HepG2 (cell line): ENCODE measurements around the gene ING2. TPM values are rescaled to one million over a fixed set of nuclear protein-coding genes. Genes with fewer than 3 reads are reported as not detected.

Source experiments
- AFF4 ChIP-seq: sonication (generic); formaldehyde crosslinking; IDR thresholded peaks from 2 replicates; pipeline ENCODE4 v1.4.0; 2020; ENCODE audit warnings: missing genetic modification reagents
- CEBPG ChIP-seq: IDR thresholded peaks from 2 replicates; pipeline ENCODE4 v1.6.1; 2016
- GPN1 ChIP-seq: sonication (generic); formaldehyde crosslinking; IDR thresholded peaks from 2 replicates; pipeline ENCODE4 v1.5.1; 2020; ENCODE audit warnings: missing genetic modification reagents, borderline replicate concordance
- HIVEP1 ChIP-seq: sonication (generic); formaldehyde crosslinking; IDR thresholded peaks from 2 replicates; pipeline ENCODE4 v1.4.0; 2020; ENCODE audit warnings: mild to moderate bottlenecking, missing genetic modification reagents
- JUND ChIP-seq: sonication (generic); formaldehyde crosslinking; IDR thresholded peaks from 2 replicates; pipeline ENCODE4 v1.8.0; 2022; ENCODE audit warnings: mild to moderate bottlenecking, missing genetic modification reagents
- MZF1 ChIP-seq: sonication (generic); formaldehyde crosslinking; IDR thresholded peaks from 2 replicates; pipeline ENCODE4 v1.8.1; 2023; ENCODE audit warnings: mild to moderate bottlenecking, missing genetic modification reagents, borderline replicate concordance
- NCOR1 ChIP-seq: fragments of 200-600 bp; sonication (generic); IDR thresholded peaks from 2 replicates; pipeline ENCODE4 v1.7.0; 2017; ENCODE audit warnings: antibody characterized with exemption, low read length, borderline replicate concordance
- NFKBIZ ChIP-seq: IDR thresholded peaks from 2 replicates; pipeline ENCODE4 v1.6.1; 2018; ENCODE audit warnings: missing genetic modification reagents, missing compliant biosample characterization
- SMYD3 ChIP-seq: sonication (generic); formaldehyde crosslinking; IDR thresholded peaks from 2 replicates; pipeline ENCODE4 v1.8.1; 2023; ENCODE audit warnings: mild to moderate bottlenecking, missing genetic modification reagents
- STAG1 ChIP-seq: sonication (generic); formaldehyde crosslinking; IDR thresholded peaks from 2 replicates; pipeline ENCODE4 v1.4.0; 2020; ENCODE audit warnings: missing genetic modification reagents
- YEATS2 ChIP-seq: sonication (generic); formaldehyde crosslinking; IDR thresholded peaks from 2 replicates; pipeline ENCODE4 v1.4.0; 2020; ENCODE audit warnings: missing genetic modification reagents, borderline replicate concordance
- ZBTB14 ChIP-seq: sonication (generic); formaldehyde crosslinking; IDR thresholded peaks from 2 replicates; pipeline ENCODE4 v1.4.0; 2020; ENCODE audit warnings: missing genetic modification reagents
- ZBTB2 ChIP-seq: sonication (generic); formaldehyde crosslinking; IDR thresholded peaks from 2 replicates; pipeline ENCODE4 v1.8.0; 2022; ENCODE audit warnings: low read depth, missing genetic modification reagents
- ZFP90 ChIP-seq: sonication (generic); formaldehyde crosslinking; IDR thresholded peaks from 2 replicates; pipeline ENCODE4 v1.8.0; 2022; ENCODE audit warnings: missing genetic modification reagents, mild to moderate bottlenecking, inconsistent platforms, borderline replicate concordance
- ZNF501 ChIP-seq: sonication (generic); formaldehyde crosslinking; IDR thresholded peaks from 2 replicates; pipeline ENCODE4 v1.5.1; 2020; ENCODE audit warnings: mild to moderate bottlenecking, moderate library complexity, missing genetic modification reagents
- ZNF879 ChIP-seq: sonication (generic); formaldehyde crosslinking; IDR thresholded peaks from 2 replicates; pipeline ENCODE4 v1.8.1; 2023; ENCODE audit warnings: missing genetic modification reagents
- ZNF891 ChIP-seq: sonication (generic); formaldehyde crosslinking; IDR thresholded peaks from 2 replicates; pipeline ENCODE4 v1.5.0; 2020; ENCODE audit warnings: mild to moderate bottlenecking, missing genetic modification reagents
- polyA plus RNA-seq, 8 experiments: library from polyadenylated mRNA; depleted of rRNA in 3 of 8; stranded (reverse) in 7 of 8; unstranded in 1 of 8; fragments of >200 nt; fragmentation: Illumina TruSeq in 4 of 8; extraction: Trizol in 4 of 8; gene quantifications; 2 replicates each; pipeline versions ENCODE4 v1.2.1 to v1.2.3, GENCODE V29; 2011 to 2016; ENCODE audit warnings: low read depth in 4 of 8, missing spikeins in 1 of 8, mixed read lengths in 1 of 8; ENCODE audit not compliant: insufficient read depth in 1 of 8
- total RNA-seq, 5 experiments: library from RNA; depleted of rRNA; stranded (reverse); fragments of >200 nt; fragmentation: Illumina TruSeq; extraction: Trizol; gene quantifications; 2 replicates each; pipeline ENCODE4 v1.2.3, GENCODE V29; 2016; ENCODE audit warnings: low read depth in 1 of 5
- TF ChIP-seq, protein P1 (sequence below): sonication (generic); formaldehyde crosslinking; IDR thresholded peaks from 2 replicates; pipeline ENCODE4 v1.4.0; 2020; ENCODE audit warnings: missing genetic modification reagents

ING2 gene
- total and polyA plus RNA-seq, 2 of the 13 experiments (the other 11 are each of a cell fraction or from before 2014, with no cell fraction given): 6.6 to 12.4 TPM

DNA sequence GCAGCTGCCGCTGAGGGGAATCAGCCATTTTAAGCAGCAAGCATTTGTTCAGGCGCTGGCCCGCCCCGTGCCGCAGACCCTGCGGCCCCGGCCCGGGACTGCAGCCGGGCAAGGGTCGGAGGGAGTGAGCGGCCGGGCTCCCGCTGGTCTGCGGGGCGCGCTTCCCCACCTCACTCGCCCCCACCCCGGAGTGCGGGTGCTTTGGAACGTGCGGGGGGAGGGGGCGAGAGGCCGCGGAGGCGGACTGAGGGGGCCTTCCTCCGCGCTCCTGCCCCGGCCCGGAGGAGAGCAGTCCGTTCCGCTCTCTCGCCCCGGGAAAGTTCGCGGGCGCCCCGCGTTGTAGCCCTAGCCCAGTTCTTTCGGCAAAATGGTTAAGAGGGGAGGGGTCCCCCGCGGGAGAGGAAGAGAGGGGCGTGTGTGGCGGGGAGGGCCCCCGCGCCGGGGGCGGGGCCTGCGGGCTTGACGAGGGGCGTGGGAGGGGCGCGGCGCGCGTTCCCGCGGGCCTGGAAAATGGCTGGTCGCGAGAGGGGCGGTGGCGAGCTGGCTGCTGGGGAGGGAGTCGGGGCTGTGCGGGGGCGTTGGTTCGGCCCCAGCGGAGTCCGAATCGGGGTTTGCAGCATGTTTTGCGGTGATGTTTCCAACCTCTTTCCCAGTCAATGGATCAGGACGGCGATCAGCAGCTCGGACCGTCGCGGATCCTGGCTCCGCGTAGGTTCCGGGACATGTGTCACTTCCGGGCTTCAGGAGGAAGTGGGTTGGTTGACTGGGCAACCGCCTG lies 942 bp downstream of the ING2 start (continued):
- TF ChIP-seq, protein P1, sequence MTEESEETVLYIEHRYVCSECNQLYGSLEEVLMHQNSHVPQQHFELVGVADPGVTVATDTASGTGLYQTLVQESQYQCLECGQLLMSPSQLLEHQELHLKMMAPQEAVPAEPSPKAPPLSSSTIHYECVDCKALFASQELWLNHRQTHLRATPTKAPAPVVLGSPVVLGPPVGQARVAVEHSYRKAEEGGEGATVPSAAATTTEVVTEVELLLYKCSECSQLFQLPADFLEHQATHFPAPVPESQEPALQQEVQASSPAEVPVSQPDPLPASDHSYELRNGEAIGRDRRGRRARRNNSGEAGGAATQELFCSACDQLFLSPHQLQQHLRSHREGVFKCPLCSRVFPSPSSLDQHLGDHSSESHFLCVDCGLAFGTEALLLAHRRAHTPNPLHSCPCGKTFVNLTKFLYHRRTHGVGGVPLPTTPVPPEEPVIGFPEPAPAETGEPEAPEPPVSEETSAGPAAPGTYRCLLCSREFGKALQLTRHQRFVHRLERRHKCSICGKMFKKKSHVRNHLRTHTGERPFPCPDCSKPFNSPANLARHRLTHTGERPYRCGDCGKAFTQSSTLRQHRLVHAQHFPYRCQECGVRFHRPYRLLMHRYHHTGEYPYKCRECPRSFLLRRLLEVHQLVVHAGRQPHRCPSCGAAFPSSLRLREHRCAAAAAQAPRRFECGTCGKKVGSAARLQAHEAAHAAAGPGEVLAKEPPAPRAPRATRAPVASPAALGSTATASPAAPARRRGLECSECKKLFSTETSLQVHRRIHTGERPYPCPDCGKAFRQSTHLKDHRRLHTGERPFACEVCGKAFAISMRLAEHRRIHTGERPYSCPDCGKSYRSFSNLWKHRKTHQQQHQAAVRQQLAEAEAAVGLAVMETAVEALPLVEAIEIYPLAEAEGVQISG (CRISPR knock-in tag): peak; percentile 66; the same call in 1 of the 2 replicates
- TF ChIP-seq ZBTB2 (CRISPR knock-in tag): no peak
- TF ChIP-seq HIVEP1 (CRISPR knock-in tag): no peak
- no peak for TF ChIP-seq AFF4 (CRISPR knock-in tag)
- no peak for TF ChIP-seq SMYD3 (CRISPR knock-in tag)
- TF ChIP-seq MZF1 (CRISPR knock-in tag): no peak
- no peak for TF ChIP-seq STAG1 (CRISPR knock-in tag)
- no peak for TF ChIP-seq GPN1 (CRISPR knock-in tag)
- peak; percentile 59; the same call in 1 of the 2 replicates for TF ChIP-seq ZNF501 (CRISPR knock-in tag)
- peak; percentile 11; the same call in 1 of the 2 replicates for TF ChIP-seq CEBPG (CRISPR knock-in tag)
- TF ChIP-seq ZNF879: 0 out of 2 replicates have a peak, but pooled peaks have one; percentile 67
- no peak for TF ChIP-seq NCOR1
- TF ChIP-seq NFKBIZ (CRISPR knock-in tag): no peak
- no peak for TF ChIP-seq YEATS2 (CRISPR knock-in tag)
- no peak for TF ChIP-seq JUND
- peak; percentile 44; the same call in 1 of the 2 replicates for TF ChIP-seq ZNF891
- no peak for TF ChIP-seq ZFP90 (CRISPR knock-in tag)
- TF ChIP-seq ZBTB14 (CRISPR knock-in tag): peak; percentile 94
